Measurements from ENCODE around the gene COL4A1. TPM values are rescaled to one million over a fixed set of nuclear protein-coding genes. Genes with fewer than 3 reads are reported as not detected.

COL4A1 gene
- total and polyA plus RNA-seq, 4 donors, result 162 to 377 (median 214) TPM

- Histone ChIP-seq H3K4me3 (ENCODE audit: low read depth, low read length) (no peak overlapping the region), H3K4me1 (ENCODE audit: control insufficient read depth, insufficient read depth, low read length) (peaks cover 16% of the 10 kb centered on the region), H3K9me3 (ENCODE audit: control insufficient read depth, insufficient read depth, low read length) (no peaks in the 10 kb centered on the region), H3K36me3 (ENCODE audit: control insufficient read depth, insufficient read depth, low read length) (no peaks in the 10 kb centered on the region), H3K27ac (ENCODE audit: low read depth, low read length) (no peak overlapping the region), H3K27me3 (ENCODE audit: control insufficient read depth, insufficient read depth, low read length) (no peaks in the 10 kb centered on the region)
- WGBS (ENCODE audit: insufficient coverage), result 87% methylated on average over 7 of the region's 7 CpGs
- no peak for DNase-seq (ENCODE audit: low read depth in 4 of 6, low spot score in 6 of 6)
Measured at GRCh38 chr13:110220471-110220870, 86.5 kb downstream of the COL4A1 start.

- Histone ChIP-seq H3K4me1 (ENCODE audit: control insufficient read depth, insufficient read depth, low read length) (peaks cover 16% of the 10 kb centered on the region), H3K27ac (ENCODE audit: low read depth, low read length) (peak overlapping the region; percentile 49)
Measured at GRCh38 chr13:110218581-110219201, 88.3 kb downstream of the COL4A1 start.

GRCh38 chr13:110217811-110218210 lies 89.1 kb downstream of the COL4A1 start:
- WGBS (ENCODE audit: insufficient coverage), result no CpG with 5 or more reads among the region's 2 CpGs
- H3K4me3 ChIP-seq (ENCODE audit: low read depth, low read length), result no peak overlapping the region

More at GRCh38 chr13:110218581-110219201, 88.3 kb downstream of the COL4A1 start:
- no peak overlapping the region for H3K4me3 ChIP-seq (ENCODE audit: low read depth, low read length)
- 73% methylated on average over 21 of the region's 21 CpGs for WGBS (ENCODE audit: insufficient coverage)
- no peaks in the 10 kb centered on the region for H3K27me3 ChIP-seq (ENCODE audit: control insufficient read depth, insufficient read depth, low read length)
- peak in 1 of 6 donors; percentile 29 for DNase-seq (ENCODE audit: low read depth in 4 of 6, low spot score in 6 of 6)
- H3K9me3 ChIP-seq (ENCODE audit: control insufficient read depth, insufficient read depth, low read length), result no peaks in the 10 kb centered on the region
- no peaks in the 10 kb centered on the region for H3K36me3 ChIP-seq (ENCODE audit: control insufficient read depth, insufficient read depth, low read length)

GRCh38 chr13:110217085-110217484 lies 89.9 kb downstream of the COL4A1 start:
- Histone ChIP-seq H3K36me3 (ENCODE audit: control insufficient read depth, insufficient read depth, low read length) (no peaks in the 10 kb centered on the region), H3K27me3 (ENCODE audit: control insufficient read depth, insufficient read depth, low read length) (no peaks in the 10 kb centered on the region), H3K4me3 (ENCODE audit: low read depth, low read length) (no peak overlapping the region), H3K9me3 (ENCODE audit: control insufficient read depth, insufficient read depth, low read length) (no peaks in the 10 kb centered on the region), H3K4me1 (ENCODE audit: control insufficient read depth, insufficient read depth, low read length) (peaks cover 16% of the 10 kb centered on the region), H3K27ac (ENCODE audit: low read depth, low read length) (peak overlapping the region; percentile 26)
- 70% methylated on average over 4 of the region's 5 CpGs for WGBS (ENCODE audit: insufficient coverage)
- no peak for DNase-seq (ENCODE audit: low read depth in 4 of 6, low spot score in 6 of 6)

More at GRCh38 chr13:110217811-110218210, 89.1 kb downstream of the COL4A1 start:
- Histone ChIP-seq H3K4me1 (ENCODE audit: control insufficient read depth, insufficient read depth, low read length) (peaks cover 16% of the 10 kb centered on the region), H3K27ac (ENCODE audit: low read depth, low read length) (peak overlapping the region; percentile 26), H3K9me3 (ENCODE audit: control insufficient read depth, insufficient read depth, low read length) (no peaks in the 10 kb centered on the region), H3K27me3 (ENCODE audit: control insufficient read depth, insufficient read depth, low read length) (no peaks in the 10 kb centered on the region), H3K36me3 (ENCODE audit: control insufficient read depth, insufficient read depth, low read length) (no peaks in the 10 kb centered on the region)
- no peak for DNase-seq (ENCODE audit: low read depth in 4 of 6, low spot score in 6 of 6)

- no peaks in the 10 kb centered on the region for H3K9me3 ChIP-seq (ENCODE audit: control insufficient read depth, insufficient read depth, low read length)
- no peaks in the 10 kb centered on the region for H3K36me3 ChIP-seq (ENCODE audit: control insufficient read depth, insufficient read depth, low read length)
- DNase-seq (ENCODE audit: low read depth in 4 of 6, low spot score in 6 of 6), result no peak
- peak overlapping the region; percentile 25 for H3K27ac ChIP-seq (ENCODE audit: low read depth, low read length)
- whole genome bisulfite sequencing (ENCODE audit: insufficient coverage), result 48% methylated on average over 4 of the region's 10 CpGs
- H3K4me1 ChIP-seq (ENCODE audit: control insufficient read depth, insufficient read depth, low read length), result peaks cover 12% of the 10 kb centered on the region
- no peak overlapping the region for H3K4me3 ChIP-seq (ENCODE audit: low read depth, low read length)
- H3K27me3 ChIP-seq (ENCODE audit: control insufficient read depth, insufficient read depth, low read length), result no peaks in the 10 kb centered on the region
Measured at GRCh38 chr13:110216398-110217041, 90.4 kb downstream of the COL4A1 start.

- no peaks in the 10 kb centered on the region for H3K9me3 ChIP-seq (ENCODE audit: control insufficient read depth, insufficient read depth, low read length)
- H3K36me3 ChIP-seq (ENCODE audit: control insufficient read depth, insufficient read depth, low read length), result peaks cover 1% of the 10 kb centered on the region
- 53% methylated on average over 3 of the region's 4 CpGs for WGBS (ENCODE audit: insufficient coverage)
- no peak for DNase-seq (ENCODE audit: low read depth in 4 of 6, low spot score in 6 of 6)
- H3K27me3 ChIP-seq (ENCODE audit: control insufficient read depth, insufficient read depth, low read length), result no peaks in the 10 kb centered on the region
- H3K4me3 ChIP-seq (ENCODE audit: low read depth, low read length), result no peak overlapping the region
- H3K27ac ChIP-seq (ENCODE audit: low read depth, low read length), result peak overlapping the region; percentile 25
- H3K4me1 ChIP-seq (ENCODE audit: control insufficient read depth, insufficient read depth, low read length), result peaks cover 12% of the 10 kb centered on the region
Measured at GRCh38 chr13:110216006-110216397, 91.0 kb downstream of the COL4A1 start.

GRCh38 chr13:110215606-110216005 lies 91.4 kb downstream of the COL4A1 start:
- Histone ChIP-seq H3K36me3 (ENCODE audit: control insufficient read depth, insufficient read depth, low read length) (peaks cover 2% of the 10 kb centered on the region), H3K4me3 (ENCODE audit: low read depth, low read length) (no peak overlapping the region), H3K27me3 (ENCODE audit: control insufficient read depth, insufficient read depth, low read length) (no peaks in the 10 kb centered on the region), H3K4me1 (ENCODE audit: control insufficient read depth, insufficient read depth, low read length) (peaks cover 12% of the 10 kb centered on the region), H3K27ac (ENCODE audit: low read depth, low read length) (peak overlapping the region; percentile 25), H3K9me3 (ENCODE audit: control insufficient read depth, insufficient read depth, low read length) (no peaks in the 10 kb centered on the region)
- no peak for DNase-seq (ENCODE audit: low read depth in 4 of 6, low spot score in 6 of 6)
- WGBS (ENCODE audit: insufficient coverage), result 73% methylated on average over 2 of the region's 7 CpGs

- DNase-seq (ENCODE audit: low read depth in 4 of 6, low spot score in 6 of 6), result no peak
- Histone ChIP-seq H3K27ac (ENCODE audit: low read depth, low read length) (no peak overlapping the region), H3K36me3 (ENCODE audit: control insufficient read depth, insufficient read depth, low read length) (peaks cover 2% of the 10 kb centered on the region), H3K4me1 (ENCODE audit: control insufficient read depth, insufficient read depth, low read length) (peaks cover 12% of the 10 kb centered on the region), H3K27me3 (ENCODE audit: control insufficient read depth, insufficient read depth, low read length) (no peaks in the 10 kb centered on the region), H3K9me3 (ENCODE audit: control insufficient read depth, insufficient read depth, low read length) (no peaks in the 10 kb centered on the region), H3K4me3 (ENCODE audit: low read depth, low read length) (no peak overlapping the region)
- WGBS (ENCODE audit: insufficient coverage), result 100% methylated on average over 2 of the region's 5 CpGs
Measured at GRCh38 chr13:110214637-110215036, 92.3 kb downstream of the COL4A1 start.

GRCh38 chr13:110213461-110214074 lies 93.4 kb downstream of the COL4A1 start:
- no peaks in the 10 kb centered on the region for H3K9me3 ChIP-seq (ENCODE audit: control insufficient read depth, insufficient read depth, low read length)
- no peak for DNase-seq (ENCODE audit: low read depth in 4 of 6, low spot score in 6 of 6)
- H3K4me1 ChIP-seq (ENCODE audit: control insufficient read depth, insufficient read depth, low read length), result peaks cover 8% of the 10 kb centered on the region
- no peak overlapping the region for H3K27ac ChIP-seq (ENCODE audit: low read depth, low read length)
- H3K36me3 ChIP-seq (ENCODE audit: control insufficient read depth, insufficient read depth, low read length), result peaks cover 2% of the 10 kb centered on the region
- H3K27me3 ChIP-seq (ENCODE audit: control insufficient read depth, insufficient read depth, low read length), result no peaks in the 10 kb centered on the region
- H3K4me3 ChIP-seq (ENCODE audit: low read depth, low read length), result no peak overlapping the region
- 92% methylated on average over 11 of the region's 13 CpGs for WGBS (ENCODE audit: insufficient coverage)
